Fibroblast of skin of back (primary cell): ENCODE data around the gene KRTAP5-11. TPM values are rescaled to one million over a fixed set of nuclear protein-coding genes. Genes with fewer than 3 reads are reported as not detected.
"Not testable (repeated sequence)": the region's sequence is repeated elsewhere in the genome, so short reads cannot be mapped to it uniquely, and the experiment has no call there.

Experiments used
- DNase-seq: peaks from one replicate; pipeline ENCODE4 v3.0.0-alpha.2; 2013
- polyA plus RNA-seq, 2 experiments: library from polyadenylated mRNA; unstranded; fragments of 120-200 nt; gene quantifications; one replicate each; pipeline ENCODE4 v1.2.1, GENCODE V29; 2013; ENCODE audit not compliant: insufficient read length in 2 of 2

The KRTAP5-11 gene
- polyA plus RNA-seq (2013, experiment 1 of 2; ENCODE audit: insufficient read length) = not detected
- polyA plus RNA-seq (2013, experiment 2 of 2; ENCODE audit: insufficient read length) = not detected

- DNase-seq = no peak
These were observed at the start of gene KRTAP5-11 for GRCh38 chr11:71582309-71582895. TSS of gene KRTAP5-11 (minus strand) at chr11:71582875. CDS start at chr11:71582837, 38 bp downstream.

- DNase-seq = not testable (repeated sequence)
These were observed 48.9 kb upstream of the KRTAP5-11 start for GRCh38 chr11:71631551-71631950.

- peak; percentile 11 for DNase-seq
These were observed 47.4 kb upstream of the KRTAP5-11 start for GRCh38 chr11:71630071-71630470.

GRCh38 chr11:71628943-71629342 is 46.3 kb upstream of the KRTAP5-11 start:
- DNase-seq = not testable (repeated sequence)

- DNase-seq = not testable (repeated sequence)
These were observed 40.6 kb upstream of the KRTAP5-11 start for GRCh38 chr11:71623226-71623625.

- DNase-seq = not testable (repeated sequence)
These were observed 39.9 kb upstream of the KRTAP5-11 start for GRCh38 chr11:71622561-71622960.

GRCh38 chr11:71615003-71615402 is 32.3 kb upstream of the KRTAP5-11 start:
- DNase-seq = not testable (repeated sequence)

- DNase-seq = not testable (repeated sequence)
These were observed 31.8 kb upstream of the KRTAP5-11 start for GRCh38 chr11:71614366-71614917.

- not testable (repeated sequence) for DNase-seq
These were observed 31.3 kb upstream of the KRTAP5-11 start for GRCh38 chr11:71613931-71614330.

- not testable (repeated sequence) for DNase-seq
These were observed 28.7 kb upstream of the KRTAP5-11 start for GRCh38 chr11:71611218-71611910.

GRCh38 chr11:71608272-71608671 is 25.6 kb upstream of the KRTAP5-11 start:
- DNase-seq = not testable (repeated sequence)

GRCh38 chr11:71607520-71608216 is 25.0 kb upstream of the KRTAP5-11 start:
- DNase-seq = not testable (repeated sequence)

- not testable (repeated sequence) for DNase-seq
These were observed 24.3 kb upstream of the KRTAP5-11 start for GRCh38 chr11:71606853-71607519.

GRCh38 chr11:71604798-71605488 is 22.3 kb upstream of the KRTAP5-11 start:
- DNase-seq = not testable (repeated sequence)

- not testable (repeated sequence) for DNase-seq
These were observed 20.5 kb upstream of the KRTAP5-11 start for GRCh38 chr11:71603221-71603620.

- not testable (repeated sequence) for DNase-seq
These were observed 6.9 kb upstream of the KRTAP5-11 start for GRCh38 chr11:71589546-71589920.

- DNase-seq = not testable (repeated sequence)
These were observed 6.3 kb upstream of the KRTAP5-11 start for GRCh38 chr11:71588822-71589545.

GRCh38 chr11:71588314-71588713 is 5.6 kb upstream of the KRTAP5-11 start:
- not testable (repeated sequence) for DNase-seq

- DNase-seq = not testable (repeated sequence)
These were observed 3.0 kb upstream of the KRTAP5-11 start for GRCh38 chr11:71585673-71586072.

GRCh38 chr11:71582969-71583368 is 294 bp upstream of the KRTAP5-11 start:
- DNase-seq = not testable (repeated sequence)

GRCh38 chr11:71581826-71582225 is 849 bp downstream of the KRTAP5-11 start:
- no peak for DNase-seq
